NAMALWA (cell line): ENCODE data around the gene HSPA5.
"Not testable (repeated sequence)": the region's sequence is repeated elsewhere in the genome, so short reads cannot be mapped to it uniquely, and the experiment has no call there.

Experiments used
- DNase-seq: peaks from one replicate; pipeline ENCODE4 v3.0.0-alpha.2; 2015; ENCODE audit warnings: low spot score

Gene HSPA5

GRCh38 chr9:125241863-125242739, 958 bp upstream of the HSPA5 start:
- DNase-seq, result peak; percentile 29

- DNase-seq, result peak; percentile 55
These were observed 519 bp downstream of the HSPA5 start for GRCh38 chr9:125240649-125240999.

GRCh38 chr9:125239631-125240597, 1.2 kb downstream of the HSPA5 start:
- DNase-seq, result peak; percentile 33

- no peak for DNase-seq
These were observed 2.2 kb downstream of the HSPA5 start for GRCh38 chr9:125238915-125239446.

- peak; percentile 33 for DNase-seq
These were observed 2.8 kb downstream of the HSPA5 start for GRCh38 chr9:125238127-125238914.

- not testable (repeated sequence) for DNase-seq
These were observed 4.5 kb downstream of the HSPA5 start for GRCh38 chr9:125236520-125237159.

GRCh38 chr9:125235804-125236519, 5.2 kb downstream of the HSPA5 start:
- peak; percentile 44 for DNase-seq

- DNase-seq, result peak; percentile 34
These were observed 7.0 kb downstream of the HSPA5 start for GRCh38 chr9:125234099-125234498.

- peak; percentile 31 for DNase-seq
These were observed 7.5 kb downstream of the HSPA5 start for GRCh38 chr9:125233678-125234077.

- no peak for DNase-seq
These were observed 13.4 kb downstream of the HSPA5 start for GRCh38 chr9:125227761-125228160.

GRCh38 chr9:125224858-125225257, 16.3 kb downstream of the HSPA5 start:
- DNase-seq, result not testable (repeated sequence)

GRCh38 chr9:125218621-125219020, 22.5 kb downstream of the HSPA5 start:
- no peak for DNase-seq

- no peak for DNase-seq
These were observed 27.0 kb downstream of the HSPA5 start for GRCh38 chr9:125214186-125214585.

GRCh38 chr9:125204477-125204876, 36.7 kb downstream of the HSPA5 start:
- DNase-seq, result no peak

- no peak for DNase-seq
These were observed 38.1 kb downstream of the HSPA5 start for GRCh38 chr9:125202846-125203618.

- DNase-seq, result peak; percentile 93
These were observed 40.7 kb downstream of the HSPA5 start, which contains the start of gene RABEPK for GRCh38 chr9:125200216-125201047. Gene RABEPK (plus strand): TSS chr9:125200542. CDS start chr9:125203014, 2,472 bp downstream.

GRCh38 chr9:125195591-125195990, 45.6 kb downstream of the HSPA5 start:
- DNase-seq, result not testable (repeated sequence)

- DNase-seq, result not testable (repeated sequence)
These were observed 46.7 kb downstream of the HSPA5 start for GRCh38 chr9:125194466-125194865.
